ENCODE results near the gene MYO3B.
"Not testable (repeated sequence)": the region's sequence is repeated elsewhere in the genome, so short reads cannot be mapped to it uniquely, and the experiment has no call there.

MYO3B gene

GRCh38 chr2:170253721-170254230 lies 75.8 kb downstream of the MYO3B start:
- in situ Hi-C loops (cut with MboI; ENCODE audit: low sequenced_read_pairs), result no loop called here

- in situ Hi-C loops (cut with MboI; ENCODE audit: low sequenced_read_pairs), result no loop called here
These were observed 76.4 kb downstream of the MYO3B start for GRCh38 chr2:170254293-170254732.

GRCh38 chr2:170255137-170255536 lies 77.2 kb downstream of the MYO3B start:
- in situ Hi-C loops (cut with MboI; ENCODE audit: low sequenced_read_pairs), result no loop called here

- in situ Hi-C loops (cut with MboI; ENCODE audit: low sequenced_read_pairs), result no loop called here
These were observed 78.0 kb downstream of the MYO3B start for GRCh38 chr2:170255971-170256370.

GRCh38 chr2:170258382-170258781 lies 80.4 kb downstream of the MYO3B start:
- in situ Hi-C loops (cut with MboI; ENCODE audit: low sequenced_read_pairs), result no loop called here

GRCh38 chr2:170260188-170260587 lies 82.2 kb downstream of the MYO3B start:
- in situ Hi-C loops (cut with MboI; ENCODE audit: low sequenced_read_pairs), result no loop called here

GRCh38 chr2:170261566-170261965 lies 83.6 kb downstream of the MYO3B start:
- in situ Hi-C loops (cut with MboI; ENCODE audit: low sequenced_read_pairs), result no loop called here

- in situ Hi-C loops (cut with MboI; ENCODE audit: low sequenced_read_pairs), result no loop called here
These were observed 84.4 kb downstream of the MYO3B start for GRCh38 chr2:170262343-170262742.

- in situ Hi-C loops (cut with MboI; ENCODE audit: low sequenced_read_pairs), result no loop called here
These were observed 84.9 kb downstream of the MYO3B start for GRCh38 chr2:170262806-170263205.

GRCh38 chr2:170263728-170264521 lies 86.0 kb downstream of the MYO3B start:
- in situ Hi-C loops (cut with MboI; ENCODE audit: low sequenced_read_pairs), result not testable (repeated sequence)

GRCh38 chr2:170264522-170264860 lies 86.5 kb downstream of the MYO3B start:
- in situ Hi-C loops (cut with MboI; ENCODE audit: low sequenced_read_pairs), result no loop called here

GRCh38 chr2:170264865-170265264 lies 86.9 kb downstream of the MYO3B start:
- in situ Hi-C loops (cut with MboI; ENCODE audit: low sequenced_read_pairs), result no loop called here

- in situ Hi-C loops (cut with MboI; ENCODE audit: low sequenced_read_pairs), result no loop called here
These were observed 87.4 kb downstream of the MYO3B start for GRCh38 chr2:170265321-170265720.

GRCh38 chr2:170266358-170266757 lies 88.4 kb downstream of the MYO3B start:
- in situ Hi-C loops (cut with MboI; ENCODE audit: low sequenced_read_pairs), result no loop called here

GRCh38 chr2:170267071-170267470 lies 89.1 kb downstream of the MYO3B start:
- in situ Hi-C loops (cut with MboI; ENCODE audit: low sequenced_read_pairs), result no loop called here

GRCh38 chr2:170270278-170270864 lies 92.4 kb downstream of the MYO3B start:
- in situ Hi-C loops (cut with MboI; ENCODE audit: low sequenced_read_pairs), result no loop called here

- in situ Hi-C loops (cut with MboI; ENCODE audit: low sequenced_read_pairs), result no loop called here
These were observed 93.4 kb downstream of the MYO3B start for GRCh38 chr2:170271340-170271739.

- in situ Hi-C loops (cut with MboI; ENCODE audit: low sequenced_read_pairs), result no loop called here
These were observed 98.1 kb downstream of the MYO3B start for GRCh38 chr2:170276056-170276455.

GRCh38 chr2:170276925-170277629 lies 99.1 kb downstream of the MYO3B start:
- in situ Hi-C loops (cut with MboI; ENCODE audit: low sequenced_read_pairs), result no loop called here

GRCh38 chr2:170277951-170278350 lies 100.0 kb downstream of the MYO3B start:
- in situ Hi-C loops (cut with MboI; ENCODE audit: low sequenced_read_pairs), result no loop called here

- in situ Hi-C loops (cut with MboI; ENCODE audit: low sequenced_read_pairs), result not testable (repeated sequence)
These were observed 101.7 kb downstream of the MYO3B start for GRCh38 chr2:170279615-170280014.

GRCh38 chr2:170282851-170283250 lies 104.9 kb downstream of the MYO3B start:
- in situ Hi-C loops (cut with MboI; ENCODE audit: low sequenced_read_pairs), result no loop called here

All from HL-60/S4 (cell line).